ENCODE data around the gene AGRN. TPM values are rescaled to one million over a fixed set of nuclear protein-coding genes. Genes with fewer than 3 reads are reported as not detected.

The AGRN gene
- total RNA-seq, 4 donors from 2014 or later = 8.2 to 86.9 (median 26.2) TPM

DNA sequence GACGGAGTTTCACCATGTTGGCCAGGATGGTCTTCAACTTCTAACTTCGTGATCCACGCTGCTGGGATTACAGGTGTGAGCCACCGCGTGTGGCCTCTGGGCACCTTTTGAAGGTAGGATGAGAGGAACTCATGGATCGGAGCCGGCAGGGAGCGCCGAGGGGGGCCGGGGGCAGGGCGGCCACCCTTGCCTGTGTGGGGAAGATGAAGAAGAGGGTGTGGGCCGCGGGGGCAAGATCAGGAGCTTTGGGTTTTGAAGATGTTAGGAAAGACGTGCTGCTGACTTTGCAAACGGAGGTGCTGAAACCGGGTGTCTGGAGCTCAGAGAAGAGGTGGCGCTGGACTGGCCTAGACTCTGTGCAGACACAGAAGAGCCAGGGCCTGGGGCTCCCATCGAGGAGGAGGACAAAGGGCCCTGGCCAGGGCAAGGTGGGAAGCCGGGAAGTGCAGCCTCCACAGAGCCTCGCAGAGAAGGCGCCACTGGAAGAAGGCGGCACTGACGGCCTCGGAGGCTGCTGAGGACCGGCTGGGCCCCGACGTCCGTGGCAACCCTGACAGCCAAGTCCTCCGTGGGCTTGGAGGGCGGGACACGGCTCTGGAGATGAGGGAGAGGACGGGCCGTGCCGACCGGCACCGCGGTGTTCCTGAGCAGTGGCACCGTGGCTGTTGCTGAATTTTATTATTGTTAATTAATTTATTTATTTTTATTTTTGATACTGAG is 40.5 kb downstream of the AGRN start:
- Histone ChIP-seq H3K27ac (no peak overlapping the region), H3K4me3 (no peak overlapping the region), H3K27me3 (peaks cover 9 to 13% of the 10 kb centered on the region in 2 donors), H3K36me3 (no peaks in the 10 kb centered on the region), H3K4me1 (no peaks in the 10 kb centered on the region), H3K9me3 (no peaks in the 10 kb centered on the region)
- TF ChIP-seq, protein P1, sequence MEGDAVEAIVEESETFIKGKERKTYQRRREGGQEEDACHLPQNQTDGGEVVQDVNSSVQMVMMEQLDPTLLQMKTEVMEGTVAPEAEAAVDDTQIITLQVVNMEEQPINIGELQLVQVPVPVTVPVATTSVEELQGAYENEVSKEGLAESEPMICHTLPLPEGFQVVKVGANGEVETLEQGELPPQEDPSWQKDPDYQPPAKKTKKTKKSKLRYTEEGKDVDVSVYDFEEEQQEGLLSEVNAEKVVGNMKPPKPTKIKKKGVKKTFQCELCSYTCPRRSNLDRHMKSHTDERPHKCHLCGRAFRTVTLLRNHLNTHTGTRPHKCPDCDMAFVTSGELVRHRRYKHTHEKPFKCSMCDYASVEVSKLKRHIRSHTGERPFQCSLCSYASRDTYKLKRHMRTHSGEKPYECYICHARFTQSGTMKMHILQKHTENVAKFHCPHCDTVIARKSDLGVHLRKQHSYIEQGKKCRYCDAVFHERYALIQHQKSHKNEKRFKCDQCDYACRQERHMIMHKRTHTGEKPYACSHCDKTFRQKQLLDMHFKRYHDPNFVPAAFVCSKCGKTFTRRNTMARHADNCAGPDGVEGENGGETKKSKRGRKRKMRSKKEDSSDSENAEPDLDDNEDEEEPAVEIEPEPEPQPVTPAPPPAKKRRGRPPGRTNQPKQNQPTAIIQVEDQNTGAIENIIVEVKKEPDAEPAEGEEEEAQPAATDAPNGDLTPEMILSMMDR (IDR thresholded peaks at IDR 0.05) = no peak
- TF ChIP-seq POLR2A (IDR thresholded peaks at IDR 0.05) = no peak
- no peak for DNase-seq
- intact Hi-C loops (cut with DNase I; ENCODE audit: low total_unique reads) = loop anchor here (10.0 kb wide), 1 partner anchor 76 kb away; the partner anchor contains the start of gene PERM1

DNA sequence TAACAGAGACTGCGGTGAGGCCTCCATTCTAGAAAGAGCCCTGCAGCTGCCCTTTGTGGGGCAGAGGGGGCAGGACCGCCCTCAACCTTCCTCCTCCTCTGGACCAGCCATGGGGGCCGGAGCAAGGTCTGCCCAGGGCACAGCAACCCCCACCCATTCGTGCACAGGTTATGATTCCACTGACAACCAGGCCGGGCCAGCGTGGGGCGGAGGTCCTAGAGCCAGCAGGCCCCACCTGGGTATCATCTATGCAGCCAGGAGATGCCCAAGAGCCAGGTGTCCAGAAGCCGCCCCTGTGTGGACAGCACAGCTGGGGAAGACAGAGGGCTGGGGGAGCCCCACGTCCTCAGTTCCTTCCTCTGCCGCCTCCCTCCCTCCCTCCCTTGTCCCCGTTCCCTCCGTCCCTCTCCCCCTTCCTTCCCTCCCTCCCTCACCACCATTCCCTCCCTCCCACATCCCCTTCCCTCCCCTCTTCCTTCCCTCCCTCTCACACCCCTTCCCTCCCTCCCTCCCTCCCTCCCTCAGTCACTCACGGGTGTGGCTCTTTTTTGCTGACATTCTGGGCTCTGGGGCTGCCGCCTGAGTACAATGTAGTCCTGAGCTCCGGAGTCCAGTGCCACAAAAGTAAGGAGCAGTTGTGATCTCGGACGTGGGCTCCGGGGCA is 41.9 kb downstream of the AGRN start:
- DNase-seq = no peak
- Histone ChIP-seq H3K4me3 (no peak overlapping the region), H3K4me1 (no peaks in the 10 kb centered on the region), H3K9me3 (no peaks in the 10 kb centered on the region), H3K36me3 (no peaks in the 10 kb centered on the region), H3K27me3 (peaks cover 9 to 13% of the 10 kb centered on the region in 2 donors), H3K27ac (no peak overlapping the region)
- intact Hi-C loops (cut with DNase I; ENCODE audit: low total_unique reads) = loop anchor here (10.0 kb wide), 1 partner anchor 77 kb away; the partner anchor contains the start of gene PERM1
- no peak for TF ChIP-seq POLR2A (IDR thresholded peaks at IDR 0.05)
- TF ChIP-seq, protein P1 (IDR thresholded peaks at IDR 0.05) = no peak

DNA sequence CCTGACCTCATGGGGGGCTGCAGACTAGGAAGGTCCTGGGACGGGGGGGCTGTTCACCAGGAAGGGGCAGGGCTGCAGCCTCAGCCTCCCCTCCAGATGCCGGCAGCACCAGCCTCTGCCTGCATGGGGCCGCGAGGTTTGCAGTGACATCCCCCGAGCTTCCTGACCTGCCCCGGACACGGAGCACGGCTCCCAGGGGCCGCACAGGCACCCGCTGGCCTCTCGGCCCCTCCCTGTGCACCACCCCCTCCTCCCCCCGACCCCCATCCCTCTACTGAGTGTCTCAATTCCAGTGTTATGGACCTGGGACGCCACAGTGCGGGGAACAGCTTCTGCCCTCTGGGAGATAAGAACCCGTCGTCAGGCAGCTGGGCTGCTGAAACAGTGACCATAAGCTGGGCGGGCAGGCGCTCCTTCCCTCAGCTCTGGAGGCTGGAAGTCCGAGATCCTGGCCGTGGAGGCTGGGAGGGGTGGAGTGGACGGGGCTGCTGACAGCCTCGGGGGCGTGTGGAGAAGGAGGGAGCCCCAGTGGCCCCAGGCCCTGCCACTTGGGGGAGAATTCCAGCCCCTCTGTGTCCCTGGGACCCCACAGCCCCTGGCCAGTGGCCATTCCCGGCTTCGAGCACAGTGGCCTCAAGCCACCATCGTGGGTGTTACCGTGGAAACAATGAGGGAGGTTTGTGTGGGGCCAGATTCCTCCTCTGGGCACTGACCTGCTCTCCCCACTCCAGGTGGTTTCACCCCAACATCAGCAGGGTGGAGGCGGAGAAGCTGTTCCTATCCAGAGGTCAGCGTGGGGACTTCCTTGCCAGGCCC is 42.6 kb downstream of the AGRN start:
- intact Hi-C loops (cut with DNase I; ENCODE audit: low total_unique reads) = loop anchor here (10.0 kb wide), 1 partner anchor 78 kb away; the partner anchor contains the start of gene PERM1

DNA sequence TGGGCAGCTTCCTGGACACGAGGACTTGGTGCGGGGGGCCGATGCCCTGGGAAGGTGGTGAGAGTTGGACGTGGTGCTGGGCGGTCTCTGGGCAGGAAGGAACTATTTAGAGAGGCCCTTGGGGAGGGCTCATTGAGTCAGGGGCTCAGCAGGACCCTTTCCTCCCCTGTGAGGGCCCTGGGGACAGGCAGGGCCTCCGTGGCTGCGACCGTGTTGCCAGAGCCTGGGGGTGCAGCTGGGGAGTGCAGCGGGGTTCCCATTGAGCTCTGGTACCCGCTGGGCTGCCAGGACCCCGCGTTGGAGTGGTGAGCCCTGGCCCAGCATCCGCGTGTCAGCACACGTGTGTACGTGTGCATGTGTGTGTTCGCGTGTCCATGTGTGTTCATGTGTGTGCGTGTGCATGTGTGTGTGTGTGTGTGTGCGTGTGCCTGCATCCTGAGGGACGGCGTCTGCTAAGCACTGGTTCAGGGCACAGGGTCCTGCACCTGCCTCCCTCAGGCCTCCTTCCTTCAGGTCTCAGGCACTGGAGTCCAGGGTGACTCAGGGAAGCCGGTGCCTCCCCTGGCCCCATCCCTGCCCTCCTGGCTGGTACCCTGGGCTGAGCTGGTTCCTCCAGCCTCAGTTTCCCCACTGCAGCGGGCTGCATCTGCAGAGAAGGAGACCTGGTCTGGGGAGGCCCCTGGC is 43.5 kb downstream of the AGRN start:
- H3K36me3 ChIP-seq = no peaks in the 10 kb centered on the region
- TF ChIP-seq, protein P1 (IDR thresholded peaks at IDR 0.05) = no peak
- TF ChIP-seq POLR2A (IDR thresholded peaks at IDR 0.05) = no peak
- peaks cover 13 to 14% of the 10 kb centered on the region in 2 donors for H3K27me3 ChIP-seq
- DNase-seq = no peak
- no peak overlapping the region for H3K27ac ChIP-seq
- intact Hi-C loops (cut with DNase I; ENCODE audit: low total_unique reads) = loop anchor here (10.0 kb wide), 1 partner anchor 79 kb away; the partner anchor contains the start of gene PERM1
- no peaks in the 10 kb centered on the region for H3K9me3 ChIP-seq
- H3K4me3 ChIP-seq = no peak overlapping the region
- H3K4me1 ChIP-seq = peaks cover 0 to under 1% of the 10 kb centered on the region in 2 donors

More for the DNA sequence above, 42.6 kb downstream of the AGRN start:
- H3K4me3 ChIP-seq = no peak overlapping the region
- TF ChIP-seq, protein P1 (IDR thresholded peaks at IDR 0.05) = no peak
- no peak for TF ChIP-seq POLR2A (IDR thresholded peaks at IDR 0.05)
- no peaks in the 10 kb centered on the region for H3K36me3 ChIP-seq
- no peak overlapping the region for H3K27ac ChIP-seq
- no peaks in the 10 kb centered on the region for H3K4me1 ChIP-seq
- no peaks in the 10 kb centered on the region for H3K9me3 ChIP-seq
- DNase-seq = no peak
- peaks cover 9 to 13% of the 10 kb centered on the region in 2 donors for H3K27me3 ChIP-seq
